Measurements from ENCODE around the gene IGFL3. TPM values are rescaled to one million over a fixed set of nuclear protein-coding genes. Genes with fewer than 3 reads are reported as not detected.

The IGFL3 gene
- total and polyA plus RNA-seq, 2 of the 13 experiments (the other 11 are each of a cell fraction or from before 2014, with no cell fraction given) = not detected

DNA sequence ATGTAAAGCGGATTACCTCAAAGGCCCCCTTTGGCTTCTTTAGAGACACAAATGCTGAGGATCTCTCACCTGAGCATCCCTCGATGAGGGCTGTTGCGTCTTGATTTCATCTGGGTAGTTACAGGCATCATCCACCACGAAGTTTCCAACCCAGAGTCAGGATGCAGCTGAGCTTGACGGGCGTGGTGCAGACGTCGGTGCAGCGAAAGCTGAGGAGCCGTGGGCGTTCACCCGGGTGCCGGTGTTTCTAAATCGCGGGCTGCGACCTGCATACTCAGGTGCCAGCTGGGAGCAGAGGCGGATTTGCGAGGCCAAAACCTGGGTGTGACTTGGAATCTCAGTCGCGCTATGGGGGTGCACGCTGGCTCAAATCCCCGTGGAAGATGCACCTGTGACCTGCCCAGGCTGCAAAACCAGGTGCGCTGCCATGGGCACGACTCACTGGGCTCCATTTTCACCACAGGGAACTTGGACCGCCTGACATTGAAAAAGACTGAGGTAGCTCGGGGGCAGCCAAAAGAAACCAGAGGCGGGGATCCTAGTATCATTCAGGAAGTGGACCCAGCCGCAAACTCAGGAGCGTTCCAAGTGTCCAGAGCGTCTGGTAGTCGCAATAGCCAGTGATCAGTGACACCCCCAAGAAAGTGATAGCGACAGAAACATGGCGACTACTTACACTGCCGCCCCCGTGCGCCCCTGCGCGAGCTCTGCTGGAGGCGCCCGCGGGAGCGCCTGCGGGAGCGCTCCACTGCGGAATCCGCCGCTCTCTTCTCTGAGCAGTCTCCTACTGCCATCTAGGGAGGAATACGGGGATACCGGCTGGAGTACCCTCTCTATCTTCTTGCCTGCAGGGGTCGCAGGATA lies 47.3 kb downstream of the IGFL3 start (continued):
- TF ChIP-seq, protein P1, sequence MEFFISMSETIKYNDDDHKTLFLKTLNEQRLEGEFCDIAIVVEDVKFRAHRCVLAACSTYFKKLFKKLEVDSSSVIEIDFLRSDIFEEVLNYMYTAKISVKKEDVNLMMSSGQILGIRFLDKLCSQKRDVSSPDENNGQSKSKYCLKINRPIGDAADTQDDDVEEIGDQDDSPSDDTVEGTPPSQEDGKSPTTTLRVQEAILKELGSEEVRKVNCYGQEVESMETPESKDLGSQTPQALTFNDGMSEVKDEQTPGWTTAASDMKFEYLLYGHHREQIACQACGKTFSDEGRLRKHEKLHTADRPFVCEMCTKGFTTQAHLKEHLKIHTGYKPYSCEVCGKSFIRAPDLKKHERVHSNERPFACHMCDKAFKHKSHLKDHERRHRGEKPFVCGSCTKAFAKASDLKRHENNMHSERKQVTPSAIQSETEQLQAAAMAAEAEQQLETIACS (CRISPR knock-in tag; IDR thresholded peaks at IDR 0.05) = peak; percentile 67
- peak; percentile 37; the same call in 1 of the 2 replicates for TF ChIP-seq HNF1B (CRISPR knock-in tag; IDR thresholded peaks at IDR 0.05)
- TF ChIP-seq ZFP36L1 (CRISPR knock-in tag; IDR thresholded peaks at IDR 0.05) = no peak
- TF ChIP-seq RFXANK (CRISPR knock-in tag; IDR thresholded peaks at IDR 0.05) = no peak
- peak; percentile 28; the same call in 1 of the 2 replicates for TF ChIP-seq REPIN1 (CRISPR knock-in tag; IDR thresholded peaks at IDR 0.05; ENCODE audit: borderline replicate concordance, low read depth)
- peak; percentile 31; the same call in 1 of the 2 replicates for TF ChIP-seq IKZF5 (CRISPR knock-in tag; IDR thresholded peaks at IDR 0.05)
- no peak for TF ChIP-seq ARNT (IDR thresholded peaks at IDR 0.05)
- TF ChIP-seq HNRNPL (IDR thresholded peaks at IDR 0.05; ENCODE audit: low read depth, low read length) = peak; percentile 64; the same call in 1 of the 2 replicates
- peak; percentile 31 for TF ChIP-seq ASH2L (IDR thresholded peaks at IDR 0.05; ENCODE audit: insufficient read length, low read depth, low read length)
- TF ChIP-seq, protein P2, sequence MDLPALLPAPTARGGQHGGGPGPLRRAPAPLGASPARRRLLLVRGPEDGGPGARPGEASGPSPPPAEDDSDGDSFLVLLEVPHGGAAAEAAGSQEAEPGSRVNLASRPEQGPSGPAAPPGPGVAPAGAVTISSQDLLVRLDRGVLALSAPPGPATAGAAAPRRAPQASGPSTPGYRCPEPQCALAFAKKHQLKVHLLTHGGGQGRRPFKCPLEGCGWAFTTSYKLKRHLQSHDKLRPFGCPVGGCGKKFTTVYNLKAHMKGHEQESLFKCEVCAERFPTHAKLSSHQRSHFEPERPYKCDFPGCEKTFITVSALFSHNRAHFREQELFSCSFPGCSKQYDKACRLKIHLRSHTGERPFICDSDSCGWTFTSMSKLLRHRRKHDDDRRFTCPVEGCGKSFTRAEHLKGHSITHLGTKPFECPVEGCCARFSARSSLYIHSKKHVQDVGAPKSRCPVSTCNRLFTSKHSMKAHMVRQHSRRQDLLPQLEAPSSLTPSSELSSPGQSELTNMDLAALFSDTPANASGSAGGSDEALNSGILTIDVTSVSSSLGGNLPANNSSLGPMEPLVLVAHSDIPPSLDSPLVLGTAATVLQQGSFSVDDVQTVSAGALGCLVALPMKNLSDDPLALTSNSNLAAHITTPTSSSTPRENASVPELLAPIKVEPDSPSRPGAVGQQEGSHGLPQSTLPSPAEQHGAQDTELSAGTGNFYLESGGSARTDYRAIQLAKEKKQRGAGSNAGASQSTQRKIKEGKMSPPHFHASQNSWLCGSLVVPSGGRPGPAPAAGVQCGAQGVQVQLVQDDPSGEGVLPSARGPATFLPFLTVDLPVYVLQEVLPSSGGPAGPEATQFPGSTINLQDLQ (CRISPR knock-in tag; IDR thresholded peaks at IDR 0.05) = 0 out of 2 replicates have a peak, but pooled peaks have one; percentile 35
- TF ChIP-seq, protein P3, sequence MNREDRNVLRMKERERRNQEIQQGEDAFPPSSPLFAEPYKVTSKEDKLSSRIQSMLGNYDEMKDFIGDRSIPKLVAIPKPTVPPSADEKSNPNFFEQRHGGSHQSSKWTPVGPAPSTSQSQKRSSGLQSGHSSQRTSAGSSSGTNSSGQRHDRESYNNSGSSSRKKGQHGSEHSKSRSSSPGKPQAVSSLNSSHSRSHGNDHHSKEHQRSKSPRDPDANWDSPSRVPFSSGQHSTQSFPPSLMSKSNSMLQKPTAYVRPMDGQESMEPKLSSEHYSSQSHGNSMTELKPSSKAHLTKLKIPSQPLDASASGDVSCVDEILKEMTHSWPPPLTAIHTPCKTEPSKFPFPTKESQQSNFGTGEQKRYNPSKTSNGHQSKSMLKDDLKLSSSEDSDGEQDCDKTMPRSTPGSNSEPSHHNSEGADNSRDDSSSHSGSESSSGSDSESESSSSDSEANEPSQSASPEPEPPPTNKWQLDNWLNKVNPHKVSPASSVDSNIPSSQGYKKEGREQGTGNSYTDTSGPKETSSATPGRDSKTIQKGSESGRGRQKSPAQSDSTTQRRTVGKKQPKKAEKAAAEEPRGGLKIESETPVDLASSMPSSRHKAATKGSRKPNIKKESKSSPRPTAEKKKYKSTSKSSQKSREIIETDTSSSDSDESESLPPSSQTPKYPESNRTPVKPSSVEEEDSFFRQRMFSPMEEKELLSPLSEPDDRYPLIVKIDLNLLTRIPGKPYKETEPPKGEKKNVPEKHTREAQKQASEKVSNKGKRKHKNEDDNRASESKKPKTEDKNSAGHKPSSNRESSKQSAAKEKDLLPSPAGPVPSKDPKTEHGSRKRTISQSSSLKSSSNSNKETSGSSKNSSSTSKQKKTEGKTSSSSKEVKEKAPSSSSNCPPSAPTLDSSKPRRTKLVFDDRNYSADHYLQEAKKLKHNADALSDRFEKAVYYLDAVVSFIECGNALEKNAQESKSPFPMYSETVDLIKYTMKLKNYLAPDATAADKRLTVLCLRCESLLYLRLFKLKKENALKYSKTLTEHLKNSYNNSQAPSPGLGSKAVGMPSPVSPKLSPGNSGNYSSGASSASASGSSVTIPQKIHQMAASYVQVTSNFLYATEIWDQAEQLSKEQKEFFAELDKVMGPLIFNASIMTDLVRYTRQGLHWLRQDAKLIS (CRISPR knock-in tag; IDR thresholded peaks at IDR 0.05) = no peak
- peak; percentile 90 for TF ChIP-seq YY1 (IDR thresholded peaks at IDR 0.05; ENCODE audit: insufficient read depth, insufficient replicate concordance, low read depth, low read length)
- 0 out of 2 replicates have a peak, but pooled peaks have one; percentile 2 for TF ChIP-seq ZSCAN25 (CRISPR knock-in tag; IDR thresholded peaks at IDR 0.05)
- TF ChIP-seq ZNF205 (CRISPR knock-in tag; IDR thresholded peaks at IDR 0.05) = peak; percentile 56; the same call in 1 of the 2 replicates
- no peak for TF ChIP-seq GZF1 (CRISPR knock-in tag; IDR thresholded peaks at IDR 0.05)
- TF ChIP-seq, protein P4, sequence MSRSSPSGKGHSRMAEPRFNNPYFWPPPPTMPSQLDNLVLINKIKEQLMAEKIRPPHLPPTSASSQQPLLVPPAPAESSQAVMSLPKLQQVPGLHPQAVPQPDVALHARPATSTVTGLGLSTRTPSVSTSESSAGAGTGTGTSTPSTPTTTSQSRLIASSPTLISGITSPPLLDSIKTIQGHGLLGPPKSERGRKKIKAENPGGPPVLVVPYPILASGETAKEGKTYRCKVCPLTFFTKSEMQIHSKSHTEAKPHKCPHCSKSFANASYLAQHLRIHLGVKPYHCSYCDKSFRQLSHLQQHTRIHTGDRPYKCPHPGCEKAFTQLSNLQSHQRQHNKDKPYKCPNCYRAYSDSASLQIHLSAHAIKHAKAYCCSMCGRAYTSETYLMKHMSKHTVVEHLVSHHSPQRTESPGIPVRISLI (CRISPR knock-in tag; IDR thresholded peaks at IDR 0.05; ENCODE audit: borderline replicate concordance) = peak; percentile 30; the same call in 1 of the 2 replicates

Measured in HepG2 (cell line).